Stimulated activated naive CD4-positive, alpha-beta T cell (primary cell): ENCODE data around the gene APOBEC3G.
"Not testable (repeated sequence)": the region's sequence is repeated elsewhere in the genome, so short reads cannot be mapped to it uniquely, and the experiment has no call there.

Experiments used
- DNase-seq, 6 experiments: peaks; one replicate each; lab custom pipeline; 2025; lab: John Stamatoyannopoulos, UW

APOBEC3G gene

DNA sequence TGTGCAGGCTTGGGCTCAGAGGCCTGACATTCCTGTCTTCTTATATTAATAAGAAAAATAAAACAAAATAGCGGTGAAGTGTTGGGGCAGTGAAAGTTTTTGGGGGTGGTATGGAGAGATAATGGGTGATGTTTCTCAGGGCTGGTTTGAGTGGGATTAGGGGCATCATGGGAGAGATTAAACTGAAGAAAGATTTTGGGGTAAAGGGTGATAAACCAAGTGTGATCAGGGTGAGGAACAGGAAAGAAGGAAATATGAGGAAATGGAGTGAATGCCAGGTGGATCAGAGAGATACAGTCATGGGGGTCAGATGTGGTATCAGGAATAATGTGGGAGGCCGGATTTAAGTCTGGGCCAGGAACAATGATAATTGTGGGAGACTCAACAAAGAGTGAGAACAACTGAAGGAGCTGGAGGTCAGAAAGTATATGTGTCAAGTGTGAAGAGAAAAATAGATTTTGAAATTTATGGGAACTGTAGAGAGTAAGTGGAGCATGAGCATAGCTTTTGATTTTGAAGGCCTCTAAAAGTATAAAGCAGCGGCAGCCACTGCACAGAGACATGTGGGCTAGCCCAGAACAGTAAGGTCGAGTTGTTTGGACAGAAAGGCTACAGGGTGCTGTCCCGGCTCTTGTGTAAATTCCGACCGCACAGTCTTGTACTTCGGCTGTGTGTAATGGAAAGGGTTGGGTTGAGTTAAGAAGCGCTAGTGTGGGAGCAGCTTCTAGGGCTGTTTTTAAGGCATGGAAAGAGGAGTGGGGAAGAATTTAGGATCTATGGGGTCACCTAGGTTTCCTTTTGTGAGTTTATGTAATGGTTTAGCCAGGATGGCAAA, 10.4 kb upstream of the APOBEC3G start:
- DNase-seq, result not testable (repeated sequence)

DNA sequence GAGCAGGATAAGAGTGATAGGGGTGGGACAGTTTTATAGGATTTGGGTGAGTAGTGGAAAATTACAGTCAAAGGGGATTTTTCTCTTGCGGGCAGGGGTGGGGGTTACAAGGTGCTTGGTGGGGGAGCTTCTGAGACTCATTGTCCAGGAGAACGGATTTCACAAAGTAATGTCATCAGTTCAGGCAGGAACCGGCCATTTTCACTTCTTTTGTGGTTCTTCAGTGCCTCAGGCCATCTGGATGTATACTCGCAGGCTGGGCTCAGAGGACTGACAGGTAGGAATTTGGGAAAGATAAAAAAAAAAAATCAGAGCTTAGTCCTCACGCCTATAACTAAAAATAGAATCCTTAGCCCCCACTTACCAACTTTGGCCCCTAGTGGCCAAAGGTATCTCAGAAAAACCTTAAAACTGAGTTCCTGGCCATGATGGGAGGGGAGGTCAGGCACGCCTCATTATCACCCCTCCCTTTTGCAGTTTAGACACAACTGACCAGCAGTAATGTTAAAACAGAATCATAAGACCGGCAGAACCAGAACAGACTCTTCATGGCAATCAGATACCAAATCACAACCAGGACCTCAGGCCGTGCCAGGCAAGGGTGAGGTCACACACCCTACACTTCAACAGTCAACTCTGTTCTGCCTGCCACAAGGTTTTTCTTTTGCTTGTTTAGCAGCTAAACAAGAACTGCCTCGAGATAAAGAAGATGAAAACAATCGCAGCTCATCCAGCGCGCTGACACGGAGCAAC, 8.9 kb upstream of the APOBEC3G start:
- no peak for DNase-seq

DNA sequence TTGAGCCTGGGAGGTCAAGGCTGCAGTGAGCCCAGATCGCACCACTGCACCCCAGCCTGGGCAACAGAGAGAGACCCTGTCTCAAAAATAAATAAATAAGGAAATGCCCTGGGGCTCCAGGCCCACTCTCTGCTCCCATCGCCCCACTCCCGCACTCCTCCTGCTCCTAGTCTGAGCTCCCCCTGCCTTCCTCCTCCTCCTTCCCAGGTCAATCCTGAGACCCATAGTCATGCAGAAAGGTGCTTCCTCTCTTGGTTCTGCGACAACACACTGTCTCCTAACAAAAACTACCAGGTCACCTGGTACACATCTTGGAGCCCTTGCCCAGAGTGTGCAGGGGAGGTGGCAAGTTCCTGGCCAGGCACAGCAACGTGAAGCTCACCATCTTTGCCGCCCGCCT, 6.9 kb upstream of the APOBEC3G start:
- no peak for DNase-seq

DNA sequence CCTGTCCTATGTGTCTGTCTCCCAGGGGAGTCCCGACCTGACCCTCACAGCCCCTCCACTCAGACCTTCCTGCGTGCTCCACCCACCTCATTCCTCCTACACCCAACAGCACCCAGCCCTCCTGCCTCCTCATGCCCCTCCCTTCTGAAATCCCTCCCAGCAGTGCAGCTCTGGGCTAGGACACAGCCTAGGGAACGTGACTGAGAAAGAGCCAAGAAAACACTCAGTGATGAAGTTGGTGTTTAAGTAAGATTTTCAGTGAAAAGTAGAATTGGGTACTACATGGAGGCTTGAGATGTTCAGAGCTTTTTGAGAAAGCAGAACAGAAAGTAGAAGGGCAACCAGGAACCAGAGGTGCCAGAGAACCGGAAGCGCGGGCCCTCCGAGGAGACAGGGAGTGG, 4.5 kb upstream of the APOBEC3G start:
- DNase-seq, result not testable (repeated sequence)

DNA sequence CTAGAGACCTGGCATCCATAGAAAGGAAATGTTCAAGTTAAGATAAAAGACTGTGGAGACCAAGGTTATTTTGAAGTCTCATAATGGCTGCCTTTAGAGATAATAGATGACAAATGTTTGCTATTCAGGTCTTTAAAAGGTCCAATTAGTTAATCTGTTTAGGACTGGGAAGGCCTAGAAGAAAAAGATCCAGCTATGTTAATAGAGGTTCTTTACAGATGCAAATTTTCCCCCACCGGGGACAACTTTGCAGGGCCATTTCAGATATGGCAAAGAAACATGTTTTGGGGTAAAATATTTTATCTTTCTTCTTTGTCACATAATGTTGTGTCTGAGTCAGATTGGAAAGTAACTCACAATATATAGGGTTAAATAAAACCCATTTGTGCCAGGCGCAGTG, 3.1 kb upstream of the APOBEC3G start:
- DNase-seq, result no peak

DNA sequence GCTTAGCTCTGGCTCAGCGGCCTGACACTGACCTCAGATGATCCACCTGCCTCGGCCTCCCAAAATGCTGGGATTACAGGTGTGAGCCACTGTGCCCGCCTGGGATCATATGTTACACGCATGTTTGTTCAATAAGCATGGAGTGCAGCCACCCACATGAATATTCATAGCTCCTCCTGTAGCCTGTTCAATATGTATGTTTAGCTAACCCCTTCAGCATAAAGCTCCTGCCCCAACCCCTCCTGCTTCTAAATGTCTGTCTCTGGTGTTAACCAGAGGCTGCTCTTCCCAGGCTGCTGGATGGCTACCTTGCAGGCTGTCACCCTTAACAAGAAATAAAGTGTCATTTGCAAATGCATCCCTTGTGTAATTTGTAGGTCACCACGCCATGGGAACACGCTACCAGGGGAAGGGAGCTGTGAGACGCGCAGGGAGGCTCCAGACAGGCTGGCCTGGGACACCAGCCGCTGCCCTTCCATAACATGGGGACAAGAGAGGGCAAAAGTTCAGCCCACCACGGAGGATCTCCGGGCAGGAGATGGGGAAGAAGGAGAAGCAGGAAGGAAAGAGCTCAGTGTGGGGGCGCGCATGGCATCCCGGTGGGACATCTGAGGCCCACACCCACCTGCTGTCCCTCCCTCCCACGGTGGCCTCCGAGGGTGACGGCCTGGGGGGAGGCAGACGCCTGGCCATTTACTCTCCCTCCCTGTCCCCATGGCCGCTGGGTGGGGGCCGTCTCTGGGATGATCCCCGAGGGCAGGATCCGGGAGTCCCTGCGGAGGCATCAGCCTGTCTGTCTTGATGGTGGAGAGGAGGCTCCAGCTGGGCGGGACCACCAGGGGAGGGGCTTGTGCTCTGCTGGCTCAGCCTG, 685 bp upstream of the APOBEC3G start:
- peak in 1 of 6 experiments; percentile 12 for DNase-seq

DNA sequence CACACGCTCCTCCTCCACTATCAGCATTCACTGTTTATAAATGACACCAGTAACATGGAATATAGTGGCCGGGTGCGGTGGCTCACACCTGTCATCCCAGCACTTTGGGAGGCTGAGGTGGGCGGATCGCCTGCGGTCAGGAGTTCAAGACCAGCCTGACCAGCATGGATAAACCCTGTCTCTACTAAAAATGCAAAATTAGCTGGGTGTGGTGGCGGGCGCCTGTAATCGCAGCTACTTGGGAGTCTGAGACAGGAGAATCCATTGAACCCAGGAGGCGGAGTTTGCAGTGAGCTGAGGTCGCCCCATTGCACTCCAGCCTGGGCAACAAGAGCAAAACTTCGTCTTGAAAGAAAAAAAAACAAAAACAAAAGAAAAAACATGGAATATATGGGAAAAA, 837 bp downstream of the APOBEC3G start:
- DNase-seq, result not testable (repeated sequence)

DNA sequence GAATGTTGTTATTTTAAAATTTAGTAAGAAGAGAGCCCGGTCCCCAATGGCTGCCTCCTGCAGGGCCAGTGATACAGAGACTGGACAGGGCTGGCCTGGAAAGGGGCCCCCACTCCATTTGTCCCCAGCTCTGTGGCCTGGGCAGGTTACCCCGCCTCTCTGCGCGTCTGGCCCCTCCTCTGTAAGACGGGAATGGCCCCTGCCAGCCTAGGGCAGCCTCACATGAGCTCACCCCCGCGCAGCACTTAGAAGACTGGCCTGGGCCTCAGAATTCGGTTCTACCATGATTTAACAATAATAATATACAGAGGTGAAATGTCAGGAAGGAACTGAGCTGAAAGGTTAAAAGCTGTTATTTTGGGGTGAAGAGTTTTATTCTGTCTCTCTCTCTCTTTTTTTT, 1.3 kb downstream of the APOBEC3G start:
- no peak for DNase-seq

DNA sequence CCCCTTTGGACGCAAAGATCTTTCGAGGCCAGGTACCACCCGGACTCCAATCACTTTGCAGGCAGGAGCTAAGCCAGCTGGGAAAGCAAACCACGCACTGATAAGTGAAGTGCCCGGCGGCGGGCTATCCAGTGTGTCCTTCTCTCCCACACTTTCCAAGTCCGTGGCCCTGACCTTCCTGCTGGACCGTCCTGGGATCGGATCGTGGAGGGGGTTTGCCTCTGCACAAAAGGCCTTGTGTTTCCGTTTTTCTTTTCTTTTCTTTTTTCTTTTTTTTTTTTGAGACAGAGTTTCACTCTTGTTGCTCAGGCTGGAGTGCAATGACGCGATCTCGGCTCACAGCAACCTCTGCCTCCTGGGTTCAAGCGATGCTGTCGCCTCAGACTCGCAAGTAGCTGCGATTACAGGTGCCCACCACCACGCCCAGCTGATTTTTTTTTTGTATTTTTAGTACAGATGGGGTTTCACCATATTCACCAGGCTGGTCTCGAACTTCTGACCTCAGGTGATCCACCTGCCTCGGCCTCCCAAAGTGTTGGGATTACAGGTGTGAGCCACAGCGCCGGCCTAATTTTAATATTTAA, 2.1 kb downstream of the APOBEC3G start:
- not testable (repeated sequence) for DNase-seq

DNA sequence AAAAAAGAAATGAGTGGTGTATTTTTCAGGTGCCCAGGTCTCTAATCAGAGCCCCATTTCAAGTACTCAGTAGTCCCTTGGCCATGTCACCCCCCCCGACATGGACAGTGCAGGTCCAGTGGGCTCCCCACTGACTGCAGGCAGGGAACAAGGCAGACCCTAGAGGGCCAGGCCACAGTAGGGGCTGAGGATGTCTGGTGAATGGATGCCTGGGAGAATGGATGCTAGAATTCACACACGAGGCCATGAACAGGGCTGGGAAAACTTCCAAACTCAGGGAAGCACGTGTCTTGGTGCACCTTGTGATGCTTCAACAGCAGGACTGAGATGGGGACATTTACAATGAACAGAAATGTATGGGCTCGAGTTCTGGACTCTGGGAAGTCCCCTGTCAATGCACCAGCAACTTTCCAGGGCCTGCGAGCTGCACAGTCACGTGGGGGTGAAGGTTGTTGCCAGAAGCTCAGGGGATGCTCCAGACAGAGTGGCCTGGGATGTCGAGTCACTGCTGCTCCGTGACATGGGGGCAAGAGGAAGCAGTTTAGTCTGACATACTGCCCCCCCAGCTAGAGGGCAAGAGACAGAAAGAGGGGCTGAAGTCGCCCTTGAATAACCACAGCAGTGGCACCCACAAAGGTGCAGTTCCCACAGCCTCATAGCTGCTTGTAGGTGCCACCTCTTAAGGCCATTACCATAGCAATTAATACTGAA, 3.1 kb downstream of the APOBEC3G start:
- DNase-seq, result no peak

DNA sequence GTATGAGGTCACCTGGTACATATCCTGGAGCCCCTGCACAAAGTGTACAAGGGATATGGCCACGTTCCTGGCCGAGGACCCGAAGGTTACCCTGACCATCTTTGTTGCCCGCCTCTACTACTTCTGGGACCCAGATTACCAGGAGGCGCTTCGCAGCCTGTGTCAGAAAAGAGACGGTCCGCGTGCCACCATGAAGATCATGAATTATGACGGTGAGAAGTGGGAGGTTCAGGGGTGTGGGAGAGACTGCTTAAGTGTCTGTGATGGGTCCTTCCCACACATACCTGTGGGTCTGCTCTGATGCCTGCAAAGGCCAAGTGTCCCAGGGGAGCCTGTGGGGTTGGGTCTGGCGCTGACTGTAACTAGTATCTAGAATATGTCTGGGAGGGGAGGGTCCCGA, 3.9 kb downstream of the APOBEC3G start:
- DNase-seq, result no peak

DNA sequence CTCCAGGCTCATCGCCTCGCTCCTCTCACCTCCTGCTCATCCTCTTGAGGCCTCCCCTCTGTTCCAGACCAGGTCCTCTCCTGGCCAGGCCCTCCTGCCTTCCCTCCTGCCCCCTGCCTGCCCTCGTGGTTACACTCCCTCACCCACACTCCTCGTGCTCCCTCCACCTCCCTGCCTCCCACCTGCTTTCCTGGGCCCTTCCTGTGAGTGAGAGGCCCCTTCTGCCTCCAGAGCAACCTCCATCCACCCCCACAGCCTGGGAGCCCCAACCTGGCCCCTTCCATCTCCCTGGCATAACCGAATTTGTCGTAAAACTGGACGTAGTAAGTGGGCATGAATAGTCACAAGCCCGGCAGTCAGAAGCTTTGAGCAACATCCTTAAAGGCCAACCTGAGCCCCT, 4.5 kb downstream of the APOBEC3G start:
- no peak for DNase-seq

DNA sequence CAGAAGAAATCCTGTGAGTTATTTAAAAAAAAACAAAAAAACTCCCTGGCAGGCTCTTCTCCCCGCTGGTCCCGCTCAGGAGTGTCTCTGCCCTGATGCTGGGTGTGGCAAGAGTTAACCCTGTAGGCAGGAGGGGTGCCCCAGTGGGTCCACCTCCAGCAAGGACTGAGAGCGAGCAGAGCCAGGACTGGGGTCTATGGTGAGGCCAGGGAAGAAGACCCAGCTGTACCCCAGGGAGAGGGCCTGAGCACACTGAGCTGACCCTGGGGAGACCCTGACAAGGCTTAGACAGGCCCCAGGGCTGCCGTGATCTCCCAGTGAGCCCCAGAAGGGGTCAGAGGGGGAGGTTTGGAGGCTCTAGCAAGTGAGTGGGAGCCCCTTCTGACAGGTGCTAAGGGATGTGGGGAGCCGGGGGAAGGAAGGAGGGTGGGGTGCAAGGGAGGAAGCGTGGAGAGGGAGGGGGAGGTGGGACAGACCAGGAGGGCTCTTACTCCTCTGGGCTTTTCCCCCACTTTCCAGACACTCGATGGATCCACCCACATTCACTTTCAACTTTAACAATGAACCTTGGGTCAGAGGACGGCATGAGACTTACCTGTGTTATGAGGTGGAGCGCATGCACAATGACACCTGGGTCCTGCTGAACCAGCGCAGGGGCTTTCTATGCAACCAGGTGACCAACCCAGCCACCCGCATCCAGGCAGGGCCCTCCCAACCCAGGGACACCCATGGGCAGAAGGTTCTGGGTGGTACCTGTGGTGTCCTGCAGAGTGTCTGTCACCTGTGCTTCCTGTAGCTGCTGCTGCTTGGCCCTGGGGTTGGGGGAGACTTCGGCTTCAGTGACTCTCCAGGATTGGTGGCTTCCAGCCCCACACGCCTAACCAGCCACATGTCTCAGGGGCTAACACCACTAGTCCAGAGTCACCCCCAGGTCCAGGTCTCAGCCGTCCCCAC, 6.4 kb downstream of the APOBEC3G start:
- no peak for DNase-seq

DNA sequence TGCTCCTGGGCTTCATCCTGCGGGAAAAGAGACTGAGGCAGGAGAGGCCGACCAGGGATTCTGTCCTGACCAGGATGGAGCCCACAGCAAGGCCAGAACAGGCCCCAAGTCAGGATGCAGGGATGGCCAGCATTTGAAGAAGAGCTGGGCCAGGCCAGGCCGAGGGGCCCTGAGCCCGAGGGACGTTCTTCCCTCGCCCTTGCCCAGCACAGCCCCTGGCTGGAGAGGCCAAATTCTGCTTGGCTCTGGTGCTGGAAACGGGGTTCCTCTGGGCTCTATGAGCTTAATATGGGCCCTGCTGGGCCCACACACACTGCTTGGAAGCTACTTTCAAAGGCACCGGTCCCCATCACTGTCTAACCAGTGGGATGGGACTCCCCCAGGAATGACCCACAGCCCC, 7.6 kb downstream of the APOBEC3G start:
- no peak for DNase-seq

DNA sequence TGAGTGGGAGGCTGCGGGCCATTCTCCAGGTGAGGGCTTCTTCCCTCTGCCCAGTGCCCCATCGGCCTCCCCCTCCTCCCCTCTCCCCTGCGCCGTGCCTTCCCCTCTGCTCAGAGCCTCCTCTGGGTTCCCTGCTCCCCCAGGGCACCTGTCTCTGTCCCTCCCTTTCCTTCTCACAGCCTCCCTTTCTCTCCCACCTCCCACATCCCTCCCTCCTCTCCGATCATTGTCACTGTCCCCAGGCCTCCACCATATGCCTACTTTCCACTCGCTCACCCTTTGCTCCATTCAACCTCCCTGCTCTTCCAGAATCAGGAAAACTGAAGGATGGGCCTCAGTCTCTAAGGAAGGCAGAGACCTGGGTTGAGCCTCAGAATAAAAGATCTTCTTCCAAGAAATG, 10.0 kb downstream of the APOBEC3G start:
- DNase-seq, result no peak

DNA sequence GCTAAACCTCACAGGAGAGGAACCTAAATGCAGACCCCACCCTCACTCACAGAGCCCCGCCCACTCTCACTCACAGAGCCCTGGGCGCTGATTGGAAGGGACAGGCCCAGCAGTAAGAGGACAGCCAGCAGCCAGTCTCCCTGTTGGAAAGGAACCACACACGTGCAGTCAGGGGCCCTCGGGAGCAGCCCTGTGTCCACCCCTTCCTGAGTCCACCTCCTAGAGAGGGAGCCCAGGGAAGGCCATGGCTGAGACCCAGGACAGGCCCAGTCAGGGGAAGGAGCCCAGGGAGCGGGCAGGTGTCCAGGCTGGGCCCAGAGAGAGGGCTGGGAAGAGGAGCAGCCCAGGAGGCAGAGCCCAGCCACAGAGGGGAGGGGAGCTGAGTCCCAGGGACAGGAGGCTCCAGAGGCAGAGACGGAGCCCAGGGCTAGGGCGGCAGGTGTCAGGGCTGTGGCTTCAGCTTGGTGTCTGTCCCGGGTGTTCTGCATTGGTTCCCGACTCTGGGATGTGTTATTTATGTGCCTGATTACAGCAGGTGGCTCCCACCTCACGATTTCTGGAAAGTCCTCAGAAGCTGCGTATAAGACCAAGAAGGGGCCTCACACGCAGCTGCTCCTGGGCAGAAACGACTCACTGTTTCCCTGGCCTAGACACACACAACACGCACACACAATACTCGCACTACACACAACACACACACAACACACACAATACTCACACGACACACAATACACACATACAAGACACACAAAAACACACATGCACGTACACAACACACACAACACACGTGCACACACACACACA, 11.0 kb downstream of the APOBEC3G start:
- no peak for DNase-seq

DNA sequence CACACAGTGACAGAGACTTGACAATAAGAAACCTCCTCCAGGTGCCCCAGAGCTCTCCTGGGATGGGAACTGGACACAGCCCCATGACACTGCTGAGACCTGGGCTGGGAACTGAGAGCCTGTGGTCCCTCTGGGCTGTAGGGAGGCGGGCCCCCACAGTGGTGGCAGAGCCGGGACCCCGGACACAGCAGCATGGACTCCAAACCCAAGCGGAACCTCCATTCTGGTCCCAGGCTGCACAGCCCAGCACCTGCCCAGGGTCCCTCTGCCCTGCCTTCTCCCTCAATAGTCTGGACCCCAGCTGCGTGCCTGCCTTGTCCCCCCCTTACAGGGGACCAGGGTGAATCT, 11.6 kb downstream of the APOBEC3G start:
- DNase-seq, result no peak

DNA sequence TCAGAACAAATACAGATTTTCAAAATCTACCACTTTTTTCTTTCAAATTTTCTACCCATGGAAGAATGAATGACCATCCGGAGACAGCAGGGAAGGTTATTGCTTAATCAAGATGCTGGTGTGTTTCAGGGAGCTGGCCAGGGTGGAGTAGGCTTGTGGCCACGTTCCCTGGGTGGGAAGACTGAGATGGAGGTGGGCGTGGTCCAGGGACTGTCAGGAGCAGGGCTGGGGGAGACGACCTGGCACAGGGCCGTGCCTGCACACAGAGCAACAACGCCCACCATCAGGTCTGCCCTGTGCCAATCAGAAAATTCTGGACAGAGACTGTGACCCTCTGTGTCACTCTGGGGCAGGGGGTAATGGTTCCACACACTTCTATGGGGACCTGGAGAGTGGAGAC, 12.9 kb downstream of the APOBEC3G start:
- no peak for DNase-seq

DNA sequence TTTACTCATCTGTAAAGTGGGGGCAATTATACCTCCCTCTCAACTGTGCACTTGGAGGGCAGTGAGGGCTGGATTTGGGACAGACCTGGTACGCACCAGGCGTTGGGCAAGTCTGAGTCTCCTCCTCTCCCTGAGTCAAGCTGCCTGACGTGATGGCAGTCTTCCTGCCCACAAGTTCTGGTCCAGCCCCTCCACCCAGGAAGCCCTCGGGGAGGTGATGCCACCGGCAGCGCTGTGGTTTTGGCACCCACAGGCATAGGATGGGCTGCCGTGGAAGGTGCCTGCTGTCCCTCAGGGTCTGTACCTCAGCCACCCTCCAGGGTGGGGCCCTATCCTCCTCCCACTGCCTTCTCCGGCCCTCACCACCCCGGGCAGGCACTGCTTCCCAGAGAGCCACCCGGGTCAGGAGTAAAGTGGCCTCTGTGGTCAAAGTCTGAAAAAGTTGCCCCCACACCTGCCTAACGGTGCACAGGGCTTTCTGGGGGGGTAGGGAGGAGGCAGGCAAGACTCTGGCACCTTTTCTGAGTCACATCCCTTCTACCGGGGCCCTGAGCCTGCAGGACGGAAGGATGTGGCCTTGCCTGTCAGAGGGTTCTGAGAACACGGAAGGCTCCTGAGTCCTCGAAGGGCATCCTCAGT, 13.5 kb downstream of the APOBEC3G start:
- DNase-seq, result peak; percentile 32 to 82 (median 70)
